ENCODE data around the gene ZNF491.
"Not testable (repeated sequence)": the region's sequence is repeated elsewhere in the genome, so short reads cannot be mapped to it uniquely, and the experiment has no call there.

DNA sequence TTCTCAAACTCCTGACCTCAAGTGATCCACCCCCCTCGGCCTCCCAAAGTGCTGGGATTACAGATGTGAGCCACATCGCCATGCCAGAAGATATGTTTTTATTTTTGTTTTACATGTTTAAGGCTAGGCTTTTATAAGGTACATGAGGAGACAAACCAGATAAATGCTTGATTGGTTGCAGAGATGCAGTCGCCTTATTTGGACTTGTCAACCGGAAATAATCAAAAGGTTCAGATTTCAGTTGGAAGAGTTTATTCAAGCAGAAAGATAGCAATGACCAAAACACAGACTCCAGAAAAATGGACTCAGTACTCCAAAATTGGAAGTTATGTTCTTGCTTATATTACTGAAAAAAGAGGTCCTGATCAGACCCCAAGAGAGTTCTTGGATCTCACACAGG lies 52.0 kb downstream of the ZNF491 start:
- not testable (repeated sequence) for TF ChIP-seq POLR2AphosphoS5 (IDR thresholded peaks at IDR 0.05; ENCODE audit: borderline replicate concordance, low read depth, low read length); EZH2 (IDR thresholded peaks at IDR 0.05); FOXP2 (optimal IDR thresholded peaks at IDR 0.05; ENCODE audit: control extremely low read depth, extremely low read length, insufficient read depth)
